GM23338 (cell line): ENCODE data around the gene CNPY1. TPM values are rescaled to one million over a fixed set of nuclear protein-coding genes. Genes with fewer than 3 reads are reported as not detected.

Source experiments
- ATAC-seq: fragments of 200-7000 bp; cut with Tn5 transposase; 3 replicates; pipeline ENCODE4 v1.9.1; 2020
- DNase-seq: peaks from one replicate; pipeline ENCODE4 v3.0.0-alpha.2; 2015; ENCODE audit warnings: low spot score
- H2AFZ ChIP-seq: fragments of 200-600 bp; sonication (generic); 2 replicates; pipeline ENCODE4 v1.8.0; 2016; ENCODE audit warnings: antibody characterized with exemption, mild to moderate bottlenecking, moderate library complexity
- H3F3A ChIP-seq: fragments of 200-600 bp; sonication (generic); replicated peaks from 2 replicates; pipeline ENCODE4 v1.8.0; 2017; ENCODE audit warnings: antibody characterized with exemption, mixed run types, low read depth
- H3K27ac ChIP-seq: fragments of 200-600 bp; sonication (generic); 2 replicates; pipeline ENCODE4 v1.6.1; 2016; ENCODE audit warnings: low read depth
- H3K27me3 ChIP-seq: fragments of 200-600 bp; sonication (generic); 2 replicates; pipeline ENCODE4 v1.8.0; 2016; ENCODE audit warnings: mild to moderate bottlenecking, mixed run types, moderate library complexity; ENCODE audit not compliant: insufficient read depth
- H3K36me3 ChIP-seq: fragments of 200-600 bp; sonication (generic); 2 replicates; pipeline ENCODE4 v1.8.0; 2016; ENCODE audit warnings: mild to moderate bottlenecking; ENCODE audit not compliant: insufficient read depth
- H3K4me1 ChIP-seq: fragments of 200-600 bp; sonication (generic); 2 replicates; pipeline ENCODE4 v1.8.0; 2016; ENCODE audit warnings: mild to moderate bottlenecking, moderate library complexity; ENCODE audit not compliant: insufficient read depth
- H3K4me2 ChIP-seq: fragments of 200-600 bp; sonication (generic); 2 replicates; pipeline ENCODE4 v1.7.1; 2017; ENCODE audit warnings: mixed run types
- H3K4me3 ChIP-seq: fragments of 200-600 bp; sonication (generic); 2 replicates; pipeline ENCODE4 v1.6.1; 2016; ENCODE audit warnings: mixed run types
- H3K79me2 ChIP-seq: fragments of 200-600 bp; sonication (generic); replicated peaks from 2 replicates; pipeline ENCODE4 v1.8.0; 2017; ENCODE audit warnings: mild to moderate bottlenecking; ENCODE audit not compliant: insufficient read depth
- H3K9me2 ChIP-seq: fragments of 200-600 bp; sonication (generic); 2 replicates; pipeline ENCODE4 v1.8.0; 2017; ENCODE audit not compliant: insufficient read depth
- H4K20me1 ChIP-seq: fragments of 200-600 bp; sonication (generic); replicated peaks from 2 replicates; pipeline ENCODE4 v1.8.0; 2017; ENCODE audit warnings: mild to moderate bottlenecking; ENCODE audit not compliant: insufficient read depth
- H3K27ac Mint-ChIP-seq: 2 replicates; pipeline ENCODE4 v1.8.0; 2020; ENCODE audit warnings: inconsistent platforms, mild to moderate bottlenecking, moderate library complexity, mixed read lengths
- H3K27me3 Mint-ChIP-seq: 3 replicates; pipeline ENCODE4 v1.8.0; 2022; ENCODE audit warnings: low read depth, mild to moderate bottlenecking, moderate library complexity, mixed read lengths, inconsistent platforms; ENCODE audit not compliant: insufficient read depth, poor library complexity
- H3K36me3 Mint-ChIP-seq: 3 replicates; pipeline ENCODE4 v1.8.0; 2021; ENCODE audit warnings: low read depth, mild to moderate bottlenecking, inconsistent platforms, moderate library complexity, mixed read lengths
- H3K4me1 Mint-ChIP-seq: 3 replicates; pipeline ENCODE4 v1.8.0; 2020; ENCODE audit warnings: mild to moderate bottlenecking, inconsistent platforms, mixed read lengths
- H3K4me3 Mint-ChIP-seq: 3 replicates; pipeline ENCODE4 v1.8.0; 2021; ENCODE audit warnings: moderate library complexity, mild to moderate bottlenecking, inconsistent platforms, mixed read lengths
- H3K9me3 Mint-ChIP-seq: 3 replicates; pipeline ENCODE4 v1.8.0; 2020; ENCODE audit warnings: moderate library complexity, mild to moderate bottlenecking, inconsistent platforms, mixed read lengths
- CTCF ChIP-seq, 2 experiments: fragments of 200-600 bp in 1 of 2; sonication (generic) in 1 of 2; conservative IDR thresholded peaks; 2 replicates each; pipeline versions ENCODE4 v1.5.1 to v1.6.1; 2016 to 2017; ENCODE audit warnings: antibody characterized with exemption in 2 of 2, low read depth in 2 of 2, mild to moderate bottlenecking in 2 of 2, moderate library complexity in 1 of 2
- EZH2 ChIP-seq: fragments of 200-600 bp; sonication (generic); IDR thresholded peaks from one replicate; pipeline ENCODE4 v1.8.0; 2017; ENCODE audit warnings: antibody characterized with exemption, mild to moderate bottlenecking, low read depth; ENCODE audit not compliant: unreplicated experiment
- EZH2phosphoT487 ChIP-seq: fragments of 200-600 bp; sonication (generic); IDR thresholded peaks from one replicate; pipeline ENCODE4 v1.8.1; 2018; ENCODE audit warnings: antibody characterized with exemption; ENCODE audit not compliant: unreplicated experiment
- POLR2AphosphoS5 ChIP-seq: IDR thresholded peaks from 2 replicates; pipeline ENCODE4 v1.6.1; 2016; ENCODE audit warnings: antibody characterized with exemption, low read depth
- STAT1 ChIP-seq: IDR thresholded peaks from one replicate; pipeline ENCODE4 v1.6.1; 2016; ENCODE audit warnings: antibody characterized with exemption; ENCODE audit not compliant: unreplicated experiment
- ZNF114 ChIP-seq: fragments of 250-450 bp; sonication (Bioruptor Pico); IDR thresholded peaks from 2 replicates; pipeline ENCODE4 v1.5.0; 2020; ENCODE audit warnings: mild to moderate bottlenecking, moderate library complexity
- ZNF331 ChIP-seq: fragments of 250-450 bp; sonication (Bioruptor Pico); IDR thresholded peaks from 2 replicates; pipeline ENCODE4 v1.5.0; 2020; ENCODE audit warnings: low read depth, mild to moderate bottlenecking, moderate library complexity
- ZNF462 ChIP-seq: fragments of 250-450 bp; sonication (Bioruptor Pico); IDR thresholded peaks from 2 replicates; pipeline ENCODE4 v1.5.0; 2020; ENCODE audit warnings: mild to moderate bottlenecking, moderate library complexity
- polyA plus RNA-seq: library from polyadenylated mRNA; unstranded; fragments of >200 nt; fragmentation: Nextera tagmentation; extraction: Ambion mirVana; gene quantifications from 2 replicates; pipeline ENCODE4 v1.2.1, GENCODE V29; 2016
- total RNA-seq: library from RNA; depleted of rRNA; stranded (reverse); fragments of >200 nt; shearing (Covaris generic); gene quantifications from 2 replicates; pipeline ENCODE4 v1.2.3, GENCODE V29; 2014

Gene CNPY1
- total and polyA plus RNA-seq, 2 experiments from 2014 or later, result not detected

GRCh38 chr7:155588468-155588998, 42.2 kb upstream of the CNPY1 start (continued):
- TF ChIP-seq ZNF114 (CRISPR knock-in tag) (no peak), EZH2 (no peak), STAT1 (no peak), EZH2phosphoT487 (no peak), POLR2AphosphoS5 (no peak), ZNF462 (CRISPR knock-in tag) (no peak)

GRCh38 chr7:155587486-155587885, 41.1 kb upstream of the CNPY1 start:
- no peak for ATAC-seq
- Histone ChIP-seq H3K36me3 (no peaks in the 10 kb centered on the region), H4K20me1 (no peaks in the 10 kb centered on the region), H3K9me2 (no peaks in the 10 kb centered on the region), H2AFZ (no peak overlapping the region), H3K4me3 (no peak overlapping the region), H3K27me3 (no peaks in the 10 kb centered on the region), H3K4me1 (no peaks in the 10 kb centered on the region), H3K79me2 (no peaks in the 10 kb centered on the region), H3F3A (no peaks in the 10 kb centered on the region), H3K4me2 (no peak overlapping the region), H3K27ac (no peak overlapping the region)
- Mint-ChIP-seq H3K27ac (no peak overlapping the region), H3K4me3 (no peak overlapping the region), H3K36me3 (no peaks in the 10 kb centered on the region), H3K4me1 (peaks cover under 1% of the 10 kb centered on the region), H3K27me3 (peaks cover 8% of the 10 kb centered on the region), H3K9me3 (no peaks in the 10 kb centered on the region)
- DNase-seq, result no peak
- TF ChIP-seq CTCF (conservative IDR thresholded peaks at IDR 0.05; ENCODE audit: low read depth in 2 of 2), result no peak
- TF ChIP-seq STAT1, result no peak
- no peak for TF ChIP-seq POLR2AphosphoS5
- TF ChIP-seq ZNF331 (CRISPR knock-in tag), result no peak
- no peak for TF ChIP-seq ZNF462 (CRISPR knock-in tag)
- no peak for TF ChIP-seq ZNF114 (CRISPR knock-in tag)
